GM12892 (cell line): ENCODE data around the gene TMEM163.

Experiments
- POLR2A ChIP-seq: IDR thresholded peaks from 2 replicates; pipeline ENCODE4 v1.6.1; 2011; ENCODE audit warnings: low read depth, low read length, control low read depth
- POLR2AphosphoS5 ChIP-seq: IDR thresholded peaks from 2 replicates; pipeline ENCODE4 v1.6.1; 2011; ENCODE audit warnings: low read depth, low read length, control low read depth

DNA sequence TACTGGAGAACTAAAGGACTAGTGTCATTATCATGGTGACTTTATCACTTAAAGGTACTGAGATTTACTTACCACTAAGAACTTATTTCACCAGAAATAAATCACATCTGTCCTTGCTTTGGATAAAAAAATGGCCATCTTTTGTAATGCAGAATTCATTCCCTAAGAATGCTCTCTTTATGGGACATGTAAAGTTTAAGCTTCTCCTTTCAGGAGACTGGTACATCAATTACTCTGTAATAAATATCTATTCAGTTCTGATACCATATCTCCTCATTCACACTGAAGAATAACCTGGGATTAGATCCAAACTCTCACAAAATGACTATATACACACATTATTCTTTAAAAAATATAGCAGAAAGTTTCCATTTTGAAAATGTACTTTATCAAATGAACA lies 24.4 kb downstream of the TMEM163 start:
- TF ChIP-seq POLR2AphosphoS5: no peak
- TF ChIP-seq POLR2A: no peak
